Neural progenitor cell (in vitro differentiated cells): ENCODE data around the gene TSPAN14.

Source experiments
- CTCF ChIP-seq: fragments of 200-600 bp; sonication (generic); IDR thresholded peaks from 2 replicates; pipeline ENCODE4 v1.5.1; 2017; ENCODE audit warnings: antibody characterized with exemption, mild to moderate bottlenecking
- EZH2 ChIP-seq: fragments of 200-600 bp; sonication (generic); IDR thresholded peaks from 2 replicates; pipeline ENCODE4 v1.6.1; 2017; ENCODE audit warnings: antibody characterized with exemption, mild to moderate bottlenecking, moderate library complexity
- EZH2phosphoT487 ChIP-seq: fragments of 200-600 bp; sonication (generic); IDR thresholded peaks from 2 replicates; pipeline ENCODE4 v1.6.1; 2017; ENCODE audit warnings: antibody characterized with exemption

GRCh38 chr10:80487791-80488538, 33.9 kb downstream of the TSPAN14 start:
- no peak for TF ChIP-seq CTCF
- TF ChIP-seq EZH2, result no peak
- no peak for TF ChIP-seq EZH2phosphoT487
